Panc1 (cell line): ENCODE data around the gene CA10. TPM values are rescaled to one million over a fixed set of nuclear protein-coding genes. Genes with fewer than 3 reads are reported as not detected.

ENCODE experiments used
- ATAC-seq: fragments of 200-7000 bp; cut with Tn5 transposase; 2 replicates; pipeline ENCODE4 v1.9.1; 2020; ENCODE audit warnings: mild to moderate bottlenecking, moderate library complexity
- BruUV-seq: library from RNA; stranded (reverse); fragments of 400-500 nt; replicated peaks from 2 replicates; lab custom pipeline; 2021; lab: Mats Ljungman, UMichigan
- CTCF ChIA-PET: fragments of 300-600 bp; sonication (Branson Sonifier 250); formaldehyde crosslinking; loops from one replicate; lab custom pipeline; 2022; ENCODE audit warnings: antibody characterized with exemption; lab: Charles Lee
- POLR2A ChIA-PET: fragments of 300-600 bp; sonication (Branson Sonifier 250); formaldehyde crosslinking; loops from one replicate; lab custom pipeline; 2022; ENCODE audit warnings: antibody characterized with exemption; lab: Charles Lee
- DNase-seq: peaks from one replicate; pipeline ENCODE4 v3.0.0-alpha.2; 2010; ENCODE audit warnings: low read depth, low spot score
- H3K27ac ChIP-seq: 2 replicates; pipeline ENCODE4 v1.5.1; 2011; ENCODE audit warnings: mild to moderate bottlenecking, low read length, inconsistent platforms
- H3K27me3 ChIP-seq: fragments of 200-500 bp; sonication (Bioruptor generic); 2 replicates; pipeline ENCODE4 v1.6.0; 2014; ENCODE audit warnings: low read length, inconsistent platforms; ENCODE audit not compliant: control insufficient read depth, insufficient read depth
- H3K36me3 ChIP-seq: fragments of 200-500 bp; sonication (Bioruptor generic); 2 replicates; pipeline ENCODE4 v1.5.1; 2014; ENCODE audit warnings: inconsistent platforms, mild to moderate bottlenecking, low read length, moderate library complexity; ENCODE audit not compliant: control insufficient read depth, insufficient read depth
- H3K4me1 ChIP-seq: 2 replicates; pipeline ENCODE4 v1.5.1; 2011; ENCODE audit warnings: inconsistent platforms, mild to moderate bottlenecking, low read length, moderate library complexity; ENCODE audit not compliant: control insufficient read depth, insufficient read depth
- H3K4me3 ChIP-seq, 2 experiments: 2 replicates each; pipeline ENCODE4 v1.5.1; 2011 to 2012; ENCODE audit warnings: low read depth in 2 of 2, low read length in 2 of 2, mild to moderate bottlenecking in 2 of 2, inconsistent platforms in 1 of 2, moderate library complexity in 1 of 2
- H3K9me3 ChIP-seq: fragments of 200-500 bp; sonication (Bioruptor generic); 2 replicates; pipeline ENCODE4 v1.5.1; 2014; ENCODE audit warnings: low read depth, mild to moderate bottlenecking, inconsistent platforms, low read length, moderate library complexity; ENCODE audit not compliant: control insufficient read depth, insufficient read depth
- POLR2AphosphoS5 ChIP-seq: IDR thresholded peaks from 2 replicates; pipeline ENCODE4 v1.6.1; 2012; ENCODE audit warnings: mild to moderate bottlenecking, low read depth, low read length, moderate library complexity
- SIN3A ChIP-seq: IDR thresholded peaks from 2 replicates; pipeline ENCODE4 v1.6.1; 2012; ENCODE audit warnings: low read depth, mild to moderate bottlenecking, low read length, moderate library complexity, borderline replicate concordance; ENCODE audit not compliant: insufficient read depth
- TCF7L2 ChIP-seq: IDR thresholded peaks from 2 replicates; pipeline ENCODE4 v1.6.1; 2011; ENCODE audit warnings: mild to moderate bottlenecking, low read depth, low read length, inconsistent platforms
- in situ Hi-C: cut with HindIII; loops from 2 replicates; pipeline ENCODE4 v1.10.0; 2016; ENCODE audit warnings: low sequenced_read_pairs, low pct_unique_long_range_greater_than_20kb
- intact Hi-C: fragments of 100-400 bp; cut with micrococcal nuclease; formaldehyde crosslinking; loops from one replicate; pipeline ENCODE4 v1.10.0; 2022; ENCODE audit not compliant: unreplicated experiment
- total RNA-seq: library from RNA; stranded (reverse); gene quantifications from one replicate; pipeline ENCODE4 v1.2.1, GENCODE V29; 2021; ENCODE audit not compliant: unreplicated experiment
- TF ChIP-seq, protein P1 (sequence below), 2 experiments: IDR thresholded peaks; 2 replicates each; pipeline ENCODE4 v1.6.1; 2011 to 2012; ENCODE audit warnings: low read depth in 2 of 2, control low read depth in 1 of 2, low read length in 1 of 2, mild to moderate bottlenecking in 1 of 2, moderate library complexity in 1 of 2; ENCODE audit not compliant: insufficient read depth in 1 of 2
- TF ChIP-seq, protein P2 (sequence below): fragments of 450-650 bp; IDR thresholded peaks from 2 replicates; pipeline ENCODE4 v1.5.1; 2017; ENCODE audit warnings: mild to moderate bottlenecking

CA10 gene
- total RNA-seq, 1 experiment from 2014 or later = not detected

GRCh38 chr17:51848451-51848850, 310.1 kb downstream of the CA10 start:
- POLR2A ChIA-PET = no interaction called here
- no peaks in the 10 kb centered on the region; the same call in 1 of the 2 replicates for H3K36me3 ChIP-seq
- no peaks in the 10 kb centered on the region for H3K9me3 ChIP-seq
- H3K27me3 ChIP-seq = no peaks in the 10 kb centered on the region
- H3K4me1 ChIP-seq = no peaks in the 10 kb centered on the region
- no peak overlapping the region for H3K27ac ChIP-seq
- ATAC-seq (peak; percentile 91), DNase-seq (no peak)
- intact Hi-C loops (no loop called here), in situ Hi-C loops (no loop called here)
- TF ChIP-seq, protein P1, sequence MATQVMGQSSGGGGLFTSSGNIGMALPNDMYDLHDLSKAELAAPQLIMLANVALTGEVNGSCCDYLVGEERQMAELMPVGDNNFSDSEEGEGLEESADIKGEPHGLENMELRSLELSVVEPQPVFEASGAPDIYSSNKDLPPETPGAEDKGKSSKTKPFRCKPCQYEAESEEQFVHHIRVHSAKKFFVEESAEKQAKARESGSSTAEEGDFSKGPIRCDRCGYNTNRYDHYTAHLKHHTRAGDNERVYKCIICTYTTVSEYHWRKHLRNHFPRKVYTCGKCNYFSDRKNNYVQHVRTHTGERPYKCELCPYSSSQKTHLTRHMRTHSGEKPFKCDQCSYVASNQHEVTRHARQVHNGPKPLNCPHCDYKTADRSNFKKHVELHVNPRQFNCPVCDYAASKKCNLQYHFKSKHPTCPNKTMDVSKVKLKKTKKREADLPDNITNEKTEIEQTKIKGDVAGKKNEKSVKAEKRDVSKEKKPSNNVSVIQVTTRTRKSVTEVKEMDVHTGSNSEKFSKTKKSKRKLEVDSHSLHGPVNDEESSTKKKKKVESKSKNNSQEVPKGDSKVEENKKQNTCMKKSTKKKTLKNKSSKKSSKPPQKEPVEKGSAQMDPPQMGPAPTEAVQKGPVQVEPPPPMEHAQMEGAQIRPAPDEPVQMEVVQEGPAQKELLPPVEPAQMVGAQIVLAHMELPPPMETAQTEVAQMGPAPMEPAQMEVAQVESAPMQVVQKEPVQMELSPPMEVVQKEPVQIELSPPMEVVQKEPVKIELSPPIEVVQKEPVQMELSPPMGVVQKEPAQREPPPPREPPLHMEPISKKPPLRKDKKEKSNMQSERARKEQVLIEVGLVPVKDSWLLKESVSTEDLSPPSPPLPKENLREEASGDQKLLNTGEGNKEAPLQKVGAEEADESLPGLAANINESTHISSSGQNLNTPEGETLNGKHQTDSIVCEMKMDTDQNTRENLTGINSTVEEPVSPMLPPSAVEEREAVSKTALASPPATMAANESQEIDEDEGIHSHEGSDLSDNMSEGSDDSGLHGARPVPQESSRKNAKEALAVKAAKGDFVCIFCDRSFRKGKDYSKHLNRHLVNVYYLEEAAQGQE (IDR thresholded peaks at IDR 0.05; ENCODE audit: insufficient read depth in 1 of 2, low read depth in 2 of 2, low read length in 1 of 2) = no peak
- no peak for TF ChIP-seq TCF7L2
- TF ChIP-seq, protein P2, sequence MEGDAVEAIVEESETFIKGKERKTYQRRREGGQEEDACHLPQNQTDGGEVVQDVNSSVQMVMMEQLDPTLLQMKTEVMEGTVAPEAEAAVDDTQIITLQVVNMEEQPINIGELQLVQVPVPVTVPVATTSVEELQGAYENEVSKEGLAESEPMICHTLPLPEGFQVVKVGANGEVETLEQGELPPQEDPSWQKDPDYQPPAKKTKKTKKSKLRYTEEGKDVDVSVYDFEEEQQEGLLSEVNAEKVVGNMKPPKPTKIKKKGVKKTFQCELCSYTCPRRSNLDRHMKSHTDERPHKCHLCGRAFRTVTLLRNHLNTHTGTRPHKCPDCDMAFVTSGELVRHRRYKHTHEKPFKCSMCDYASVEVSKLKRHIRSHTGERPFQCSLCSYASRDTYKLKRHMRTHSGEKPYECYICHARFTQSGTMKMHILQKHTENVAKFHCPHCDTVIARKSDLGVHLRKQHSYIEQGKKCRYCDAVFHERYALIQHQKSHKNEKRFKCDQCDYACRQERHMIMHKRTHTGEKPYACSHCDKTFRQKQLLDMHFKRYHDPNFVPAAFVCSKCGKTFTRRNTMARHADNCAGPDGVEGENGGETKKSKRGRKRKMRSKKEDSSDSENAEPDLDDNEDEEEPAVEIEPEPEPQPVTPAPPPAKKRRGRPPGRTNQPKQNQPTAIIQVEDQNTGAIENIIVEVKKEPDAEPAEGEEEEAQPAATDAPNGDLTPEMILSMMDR = no peak
- BruUV-seq = no TSS peak
- no peak overlapping the region for H3K4me3 ChIP-seq
- CTCF ChIA-PET = interaction anchor here (0.7 kb wide), 1 partner anchor 13 kb away, joined by 4 read pairs; no protein-coding TSS in a partner anchor

DNA sequence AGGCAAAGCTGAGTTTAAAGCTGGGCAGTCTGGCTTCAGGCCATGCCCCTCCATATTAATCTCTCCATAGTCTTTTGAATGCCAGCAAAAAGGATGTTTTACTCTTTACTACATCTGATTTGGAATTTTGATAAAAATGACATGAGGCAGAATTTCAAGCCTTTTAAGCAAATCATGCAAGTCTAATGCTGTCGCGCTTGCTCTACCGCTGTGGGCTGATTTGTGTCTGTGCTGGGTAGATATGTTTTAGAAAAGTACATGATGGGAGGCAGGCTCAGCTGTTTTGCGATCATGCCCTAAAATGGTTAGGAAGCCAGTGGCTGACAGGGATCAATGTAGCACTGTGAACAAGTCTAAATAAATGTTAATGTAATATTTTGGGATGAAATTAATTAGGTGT, 311.9 kb downstream of the CA10 start:
- Histone ChIP-seq H3K27me3 (no peaks in the 10 kb centered on the region), H3K4me1 (no peaks in the 10 kb centered on the region), H3K4me3 (no peak overlapping the region), H3K9me3 (no peaks in the 10 kb centered on the region), H3K27ac (no peak overlapping the region), H3K36me3 (no peaks in the 10 kb centered on the region; the same call in 1 of the 2 replicates)
- TF ChIP-seq, protein P2 = no peak
- TF ChIP-seq TCF7L2 (no peak), SIN3A (no peak), POLR2AphosphoS5 (no peak)
- TF ChIP-seq, protein P1 (IDR thresholded peaks at IDR 0.05; ENCODE audit: insufficient read depth in 1 of 2, low read depth in 2 of 2, low read length in 1 of 2) = no peak
- ChIA-PET POLR2A (no interaction called here), CTCF (interaction anchor here (0.6 kb wide), 1 partner anchor 26 kb away, joined by 6 read pairs; no protein-coding TSS in a partner anchor)
- BruUV-seq = no TSS peak
- no peak for ATAC-seq
- no peak for DNase-seq
- in situ Hi-C loops (no loop called here), intact Hi-C loops (no loop called here)
